ENCODE data around the gene CRYBG3.

Gene CRYBG3

GRCh38 chr3:97949743-97950142, 127.9 kb downstream of the CRYBG3 start:
- no peak for DNase-seq

- no peak for DNase-seq
These were observed 128.5 kb downstream of the CRYBG3 start for GRCh38 chr3:97950360-97950759.

- no peak for DNase-seq
These were observed 130.5 kb downstream of the CRYBG3 start for GRCh38 chr3:97952280-97952679.

GRCh38 chr3:97952872-97953271, 131.1 kb downstream of the CRYBG3 start:
- no peak for DNase-seq

GRCh38 chr3:97954228-97954827, 132.5 kb downstream of the CRYBG3 start:
- DNase-seq: no peak

GRCh38 chr3:97956051-97956450, 134.2 kb downstream of the CRYBG3 start:
- DNase-seq: no peak

GRCh38 chr3:97957617-97958311, 136.0 kb downstream of the CRYBG3 start:
- no peak for DNase-seq

- DNase-seq: no peak
These were observed 136.6 kb downstream of the CRYBG3 start for GRCh38 chr3:97958396-97958795.

- no peak for DNase-seq
These were observed 137.0 kb downstream of the CRYBG3 start for GRCh38 chr3:97958796-97959195.

GRCh38 chr3:97959872-97960271, 138.1 kb downstream of the CRYBG3 start:
- no peak for DNase-seq

- no peak for DNase-seq
These were observed 138.7 kb downstream of the CRYBG3 start for GRCh38 chr3:97960551-97960950.

- no peak for DNase-seq
These were observed 139.4 kb downstream of the CRYBG3 start for GRCh38 chr3:97960993-97961766.

GRCh38 chr3:97967966-97968365, 146.2 kb downstream of the CRYBG3 start:
- no peak for DNase-seq

GRCh38 chr3:97968376-97968775, 146.6 kb downstream of the CRYBG3 start:
- no peak for DNase-seq

- DNase-seq: no peak
These were observed 147.7 kb downstream of the CRYBG3 start for GRCh38 chr3:97969541-97969940.

GRCh38 chr3:97970156-97970555, 148.3 kb downstream of the CRYBG3 start:
- DNase-seq: no peak

- no peak for DNase-seq
These were observed 149.3 kb downstream of the CRYBG3 start for GRCh38 chr3:97970956-97971620.

- DNase-seq: peak; percentile 78
These were observed 150.1 kb downstream of the CRYBG3 start, which contains the start of gene RIOX2 for GRCh38 chr3:97971679-97972567. Gene RIOX2, minus strand, starts transcription at chr3:97972431. Its CDS starts 4,838 bp downstream, at chr3:97967593.

- no peak for DNase-seq
These were observed 151.2 kb downstream of the CRYBG3 start for GRCh38 chr3:97972976-97973375.

GRCh38 chr3:97974996-97975395, 153.2 kb downstream of the CRYBG3 start:
- no peak for DNase-seq

GRCh38 chr3:97975466-97975865, 153.7 kb downstream of the CRYBG3 start:
- DNase-seq: no peak

GRCh38 chr3:97979610-97980009, 157.8 kb downstream of the CRYBG3 start:
- DNase-seq: no peak
